Measurements from ENCODE around the gene RSBN1. TPM values are rescaled to one million over a fixed set of nuclear protein-coding genes. Genes with fewer than 3 reads are reported as not detected.

The RSBN1 gene
- total and polyA plus RNA-seq, 9 of the 15 experiments (the other 6 are each of a cell fraction or from before 2014, with no cell fraction given), result 4.5 to 24.3 (median 13.0) TPM

DNA sequence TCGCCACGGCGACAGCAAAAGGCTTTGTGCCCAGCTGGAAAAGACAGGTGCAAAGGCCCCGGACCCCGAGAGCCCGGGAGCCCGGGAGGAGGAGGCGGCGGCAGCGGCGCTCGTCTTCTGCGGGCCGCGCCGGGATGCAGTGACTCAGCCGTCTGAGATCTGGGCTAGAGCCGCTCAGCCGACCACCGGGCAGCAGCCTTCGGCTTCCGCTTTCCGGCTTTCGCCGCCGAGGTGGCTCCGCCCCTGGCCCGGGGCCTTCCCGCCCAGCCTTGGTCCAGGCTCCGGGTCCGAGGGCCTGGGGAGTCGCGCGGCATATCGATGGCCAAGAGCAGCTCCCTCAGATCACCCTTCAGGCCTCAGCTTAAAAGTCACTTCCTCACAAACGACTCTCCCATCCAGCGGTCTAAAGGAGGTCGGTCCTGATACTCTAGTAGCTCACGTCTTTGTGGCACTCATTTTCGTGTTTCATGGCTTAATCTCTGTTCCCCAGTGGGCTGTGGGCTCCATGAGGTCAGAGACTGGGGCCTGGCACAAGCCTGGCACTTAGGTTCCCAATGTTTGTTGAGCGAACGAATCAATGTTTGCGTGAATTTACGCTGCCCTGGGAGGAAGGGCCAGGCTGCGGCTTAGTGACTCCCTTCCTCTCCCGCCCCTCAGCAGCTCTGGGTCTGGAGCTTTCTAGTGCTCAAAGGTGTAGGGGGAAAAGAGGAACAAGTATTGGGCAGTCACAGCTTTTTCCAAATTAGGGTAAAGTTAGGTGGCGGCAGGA, 52.8 kb downstream of the RSBN1 start, which contains the start of gene PHTF1 (continued):
- peak; percentile 81 for TF ChIP-seq CXXC5 (CRISPR knock-in tag; IDR thresholded peaks at IDR 0.05)
- TF ChIP-seq ASH1L (IDR thresholded peaks at IDR 0.05; ENCODE audit: borderline replicate concordance, low read depth, partially characterized antibody), result no peak
- TF ChIP-seq, protein P1, sequence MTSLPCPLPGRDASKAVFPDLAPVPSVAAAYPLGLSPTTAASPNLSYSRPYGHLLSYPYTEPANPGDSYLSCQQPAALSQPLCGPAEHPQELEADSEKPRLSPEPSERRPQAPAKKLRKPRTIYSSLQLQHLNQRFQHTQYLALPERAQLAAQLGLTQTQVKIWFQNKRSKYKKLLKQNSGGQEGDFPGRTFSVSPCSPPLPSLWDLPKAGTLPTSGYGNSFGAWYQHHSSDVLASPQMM (CRISPR knock-in tag; IDR thresholded peaks at IDR 0.05), result no peak
- TF ChIP-seq, protein P2, sequence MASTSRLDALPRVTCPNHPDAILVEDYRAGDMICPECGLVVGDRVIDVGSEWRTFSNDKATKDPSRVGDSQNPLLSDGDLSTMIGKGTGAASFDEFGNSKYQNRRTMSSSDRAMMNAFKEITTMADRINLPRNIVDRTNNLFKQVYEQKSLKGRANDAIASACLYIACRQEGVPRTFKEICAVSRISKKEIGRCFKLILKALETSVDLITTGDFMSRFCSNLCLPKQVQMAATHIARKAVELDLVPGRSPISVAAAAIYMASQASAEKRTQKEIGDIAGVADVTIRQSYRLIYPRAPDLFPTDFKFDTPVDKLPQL (IDR thresholded peaks at IDR 0.05; ENCODE audit: extremely low read depth, insufficient read length), result peak; percentile 28
- no peak for TF ChIP-seq SIX5 (IDR thresholded peaks at IDR 0.05; ENCODE audit: borderline replicate concordance in 1 of 2, insufficient read depth in 1 of 2, low read depth in 1 of 2, low read length in 2 of 2)
- peak; percentile 100 for TF ChIP-seq KAT7 (CRISPR knock-in tag; IDR thresholded peaks at IDR 0.05; ENCODE audit: borderline replicate concordance)
- TF ChIP-seq ZNF551 (CRISPR knock-in tag; IDR thresholded peaks at IDR 0.05), result no peak
- peak; percentile 45; the same call in 1 of the 2 replicates for TF ChIP-seq TCF3 (CRISPR knock-in tag; IDR thresholded peaks at IDR 0.05)
- TF ChIP-seq ZNF347 (CRISPR knock-in tag; IDR thresholded peaks at IDR 0.05; ENCODE audit: low read depth), result no peak
- peak; percentile 89 for TF ChIP-seq NFE2 (IDR thresholded peaks at IDR 0.05; ENCODE audit: low read depth)
- 0 out of 2 replicates have a peak, but pooled peaks have one; percentile 68 for TF ChIP-seq THRAP3 (IDR thresholded peaks at IDR 0.05; ENCODE audit: borderline replicate concordance)
- TF ChIP-seq ARID1B (IDR thresholded peaks at IDR 0.05), result peak; percentile 50
- TF ChIP-seq ELF2 (CRISPR knock-in tag; IDR thresholded peaks at IDR 0.05), result peak; percentile 69
- peak; percentile 51 to 62; a peak in 3 of 4 replicates for TF ChIP-seq NRF1 (conservative IDR thresholded peaks at IDR 0.05 in 1 of 2, IDR thresholded peaks at IDR 0.05 in 1 of 2)
- TF ChIP-seq SIN3A (IDR thresholded peaks at IDR 0.05; ENCODE audit: borderline replicate concordance in 2 of 2, control insufficient read depth in 1 of 2, low read depth in 2 of 2, low read length in 2 of 2), result peak; percentile 18 to 66; a peak in 1 of 4 replicates
- TF ChIP-seq, protein P3, sequence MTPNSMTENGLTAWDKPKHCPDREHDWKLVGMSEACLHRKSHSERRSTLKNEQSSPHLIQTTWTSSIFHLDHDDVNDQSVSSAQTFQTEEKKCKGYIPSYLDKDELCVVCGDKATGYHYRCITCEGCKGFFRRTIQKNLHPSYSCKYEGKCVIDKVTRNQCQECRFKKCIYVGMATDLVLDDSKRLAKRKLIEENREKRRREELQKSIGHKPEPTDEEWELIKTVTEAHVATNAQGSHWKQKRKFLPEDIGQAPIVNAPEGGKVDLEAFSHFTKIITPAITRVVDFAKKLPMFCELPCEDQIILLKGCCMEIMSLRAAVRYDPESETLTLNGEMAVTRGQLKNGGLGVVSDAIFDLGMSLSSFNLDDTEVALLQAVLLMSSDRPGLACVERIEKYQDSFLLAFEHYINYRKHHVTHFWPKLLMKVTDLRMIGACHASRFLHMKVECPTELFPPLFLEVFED (CRISPR knock-in tag; conservative IDR thresholded peaks at IDR 0.05), result peak; percentile 49; the same call in 1 of the 2 replicates
- TF ChIP-seq NFXL1 (CRISPR knock-in tag; IDR thresholded peaks at IDR 0.05), result peak; percentile 21; the same call in 1 of the 2 replicates
- TF ChIP-seq BACH1 (tag; IDR thresholded peaks at IDR 0.05), result no peak; the same call in 1 of the 2 replicates
- TF ChIP-seq SMAD1 (IDR thresholded peaks at IDR 0.05; ENCODE audit: low read depth, low read length, partially characterized antibody), result no peak
- TF ChIP-seq CHD2 (IDR thresholded peaks at IDR 0.05; ENCODE audit: low read depth, low read length), result 0 out of 2 replicates have a peak, but pooled peaks have one; percentile 15
- TF ChIP-seq ZBED1 (IDR thresholded peaks at IDR 0.05), result no peak
- no peak for TF ChIP-seq BMI1 (IDR thresholded peaks at IDR 0.05; ENCODE audit: low read length)
- no peak for TF ChIP-seq ZNF77 (CRISPR knock-in tag; IDR thresholded peaks at IDR 0.05)
- TF ChIP-seq, protein P4, sequence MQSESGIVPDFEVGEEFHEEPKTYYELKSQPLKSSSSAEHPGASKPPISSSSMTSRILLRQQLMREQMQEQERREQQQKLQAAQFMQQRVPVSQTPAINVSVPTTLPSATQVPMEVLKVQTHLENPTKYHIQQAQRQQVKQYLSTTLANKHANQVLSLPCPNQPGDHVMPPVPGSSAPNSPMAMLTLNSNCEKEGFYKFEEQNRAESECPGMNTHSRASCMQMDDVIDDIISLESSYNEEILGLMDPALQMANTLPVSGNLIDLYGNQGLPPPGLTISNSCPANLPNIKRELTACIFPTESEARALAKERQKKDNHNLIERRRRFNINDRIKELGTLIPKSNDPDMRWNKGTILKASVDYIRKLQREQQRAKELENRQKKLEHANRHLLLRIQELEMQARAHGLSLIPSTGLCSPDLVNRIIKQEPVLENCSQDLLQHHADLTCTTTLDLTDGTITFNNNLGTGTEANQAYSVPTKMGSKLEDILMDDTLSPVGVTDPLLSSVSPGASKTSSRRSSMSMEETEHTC (IDR thresholded peaks at IDR 0.05), result no peak
